GM21381 (cell line): ENCODE results near the gene TRIM50.
"Not testable (repeated sequence)": the region's sequence is repeated elsewhere in the genome, so short reads cannot be mapped to it uniquely, and the experiment has no call there.

Source experiments
- ATAC-seq: cut with Tn5 transposase; IDR thresholded peaks from one replicate; pipeline ENCODE4 v1.9.1; 2021; ENCODE audit warnings: mild to moderate bottlenecking, moderate library complexity; ENCODE audit not compliant: unreplicated experiment

Gene TRIM50

DNA sequence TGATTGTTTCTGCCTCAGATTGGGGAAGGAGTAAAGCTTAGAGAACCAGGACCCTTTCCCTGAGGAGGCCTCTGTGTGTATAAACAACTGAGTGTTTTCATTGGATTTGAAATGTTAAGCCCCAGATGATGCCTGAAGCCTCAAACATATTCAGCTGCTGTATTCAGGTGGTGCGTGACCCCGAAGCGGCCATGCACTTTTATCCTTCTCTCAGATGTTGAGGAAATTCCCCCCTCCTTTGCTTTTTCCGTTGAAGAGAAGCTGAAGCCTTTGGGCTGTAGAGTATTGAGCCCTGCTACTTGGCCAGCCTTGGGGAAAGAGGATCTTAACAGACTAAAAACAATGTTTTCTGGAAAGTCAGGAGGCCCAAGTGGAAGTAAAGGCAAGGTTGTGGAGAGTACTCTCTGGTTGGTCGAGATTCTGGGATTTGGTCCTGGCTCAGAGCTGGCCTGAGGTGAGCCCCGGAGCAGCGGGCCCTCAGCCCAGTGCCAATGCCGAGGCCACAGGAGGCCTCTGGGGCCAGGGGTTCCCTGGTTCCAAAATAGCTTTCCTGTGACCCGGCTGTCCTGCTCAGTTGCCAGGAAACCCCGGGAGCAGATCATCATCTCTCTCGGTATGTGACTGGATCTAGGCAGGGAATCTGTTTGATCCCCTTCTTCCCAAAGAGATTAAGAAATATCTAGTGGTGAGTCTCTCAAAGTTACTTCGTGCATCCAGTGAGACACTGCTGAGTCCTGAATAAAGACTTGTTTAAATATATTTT, 22.6 kb upstream of the TRIM50 start:
- ATAC-seq = no peak

DNA sequence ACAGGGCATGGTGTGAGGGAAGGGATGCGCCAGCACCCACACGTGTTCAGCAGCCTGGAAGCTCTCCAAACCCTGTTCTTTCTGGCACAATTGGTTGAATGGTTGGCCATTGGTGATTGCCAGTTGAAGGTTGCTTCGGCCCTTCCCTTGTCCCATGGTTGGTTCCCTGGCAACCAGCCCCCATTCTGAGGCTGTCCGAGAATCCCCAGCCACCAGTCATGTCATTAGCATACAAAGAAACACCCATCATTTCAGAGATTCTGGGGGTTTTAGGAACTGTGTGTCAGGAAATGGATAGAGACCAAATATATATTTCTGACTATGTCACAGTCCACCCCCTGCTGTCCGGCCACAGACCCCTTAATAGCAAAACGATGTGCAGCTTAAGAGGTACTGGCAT, 21.9 kb upstream of the TRIM50 start:
- no peak for ATAC-seq

DNA sequence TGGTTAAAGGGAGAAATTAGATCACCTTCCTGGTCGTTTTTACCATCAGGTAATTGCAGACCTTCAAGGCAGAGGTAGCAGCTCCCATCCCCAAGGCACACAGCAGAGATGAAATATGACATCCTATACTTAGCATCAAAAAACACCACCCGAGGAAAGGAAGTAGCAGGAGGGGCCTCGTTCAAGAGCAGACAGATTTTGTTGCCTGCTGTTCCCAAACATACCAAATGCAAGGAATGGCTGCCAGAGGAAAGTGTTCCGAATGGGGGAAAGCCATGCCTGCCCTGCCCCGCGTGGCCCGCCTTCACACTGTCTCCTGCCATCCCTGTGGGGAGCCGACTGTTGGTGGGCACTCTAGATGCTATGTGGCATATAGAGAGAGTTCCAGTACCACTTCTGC, 18.1 kb upstream of the TRIM50 start:
- ATAC-seq = no peak

DNA sequence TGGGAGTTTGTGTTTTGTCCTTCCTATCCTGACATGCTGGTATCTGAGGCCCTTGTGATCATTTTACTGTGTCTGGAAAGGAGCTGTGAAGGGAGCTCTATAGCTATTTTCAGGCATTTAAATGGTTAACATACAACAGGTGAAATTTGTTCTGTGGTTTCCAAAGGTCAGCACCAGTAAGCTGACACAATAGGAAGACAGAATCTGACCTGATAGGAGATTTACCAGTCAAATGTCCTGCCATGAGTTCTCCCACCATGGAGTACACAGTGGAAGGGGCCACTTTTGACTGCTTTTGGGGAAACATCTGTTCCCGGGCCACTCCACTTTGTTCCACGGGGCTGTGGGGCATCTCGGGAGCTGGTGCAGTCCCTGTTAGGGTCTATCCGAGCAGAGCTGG, 17.7 kb upstream of the TRIM50 start:
- ATAC-seq = no peak

DNA sequence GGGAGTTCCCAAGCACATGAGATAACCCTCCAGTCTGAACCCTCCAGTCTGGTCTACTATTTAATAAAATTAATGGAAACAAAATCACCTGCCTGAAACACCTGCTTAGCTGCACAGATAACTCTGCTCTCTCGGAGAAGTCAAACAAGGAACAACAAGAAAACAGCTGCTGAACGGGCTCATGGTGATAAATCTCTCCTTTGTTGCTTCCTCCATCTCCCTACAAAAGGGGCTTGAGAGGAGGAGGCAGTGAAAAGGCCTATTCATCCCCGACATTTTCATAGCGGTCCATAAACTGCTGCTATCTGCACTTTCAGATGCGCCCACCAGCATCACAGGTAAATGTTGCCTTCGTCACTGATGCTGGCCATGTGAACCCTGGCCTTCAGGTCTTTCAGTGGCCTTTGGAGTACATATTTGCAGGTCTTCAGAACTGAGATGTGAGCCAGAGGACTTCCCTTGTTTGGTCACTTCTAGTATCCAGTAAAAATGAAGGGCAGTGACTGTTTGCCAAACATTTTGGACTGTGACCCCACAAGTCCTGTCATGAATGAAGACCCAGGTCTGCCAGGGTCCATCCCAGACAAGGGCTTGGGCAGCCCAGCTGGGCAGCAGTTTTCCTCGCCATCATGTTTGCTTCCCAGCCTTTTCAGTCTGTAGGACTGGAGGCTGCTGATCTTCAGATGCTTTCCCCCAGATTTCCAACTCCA, 15.9 kb upstream of the TRIM50 start:
- ATAC-seq = no peak

DNA sequence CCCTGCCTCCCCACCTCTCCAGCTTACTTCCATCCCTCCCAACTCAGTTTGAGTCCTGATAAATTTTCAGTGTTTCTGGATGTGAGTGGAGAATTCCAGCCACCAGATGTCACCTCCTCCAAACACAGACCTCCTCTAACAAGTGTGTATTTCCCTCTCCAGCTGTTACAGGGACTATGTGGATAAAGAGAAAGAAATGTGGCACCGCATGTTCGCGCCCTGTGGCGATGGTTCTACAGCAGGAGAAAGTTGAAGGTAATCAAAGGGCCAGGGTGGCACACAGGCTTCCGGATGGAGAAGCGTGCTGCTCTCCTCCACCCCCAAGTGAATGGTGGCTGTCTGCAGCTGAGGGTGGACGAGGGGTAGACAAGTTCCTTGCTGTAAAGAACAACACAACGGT, 14.8 kb upstream of the TRIM50 start:
- no peak for ATAC-seq

DNA sequence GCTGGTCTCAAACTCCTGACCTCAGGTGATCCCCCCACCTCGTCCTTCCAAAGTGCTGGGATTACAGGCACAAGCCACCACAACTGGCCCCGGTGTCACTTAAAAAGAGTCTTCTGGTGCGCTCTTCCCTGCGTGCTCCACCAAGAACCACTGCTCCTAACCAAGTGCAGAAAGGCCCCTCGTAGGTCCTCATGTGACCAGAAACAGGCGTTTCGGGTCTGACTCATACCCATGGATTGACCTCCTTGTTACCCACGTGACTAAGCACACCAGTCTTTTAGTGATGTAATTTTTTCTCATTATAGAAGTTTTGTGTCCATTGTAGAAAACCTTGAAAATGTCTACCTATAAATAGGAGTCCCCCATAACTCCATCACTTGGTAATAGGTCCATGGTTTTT, 14.0 kb upstream of the TRIM50 start:
- no peak for ATAC-seq

DNA sequence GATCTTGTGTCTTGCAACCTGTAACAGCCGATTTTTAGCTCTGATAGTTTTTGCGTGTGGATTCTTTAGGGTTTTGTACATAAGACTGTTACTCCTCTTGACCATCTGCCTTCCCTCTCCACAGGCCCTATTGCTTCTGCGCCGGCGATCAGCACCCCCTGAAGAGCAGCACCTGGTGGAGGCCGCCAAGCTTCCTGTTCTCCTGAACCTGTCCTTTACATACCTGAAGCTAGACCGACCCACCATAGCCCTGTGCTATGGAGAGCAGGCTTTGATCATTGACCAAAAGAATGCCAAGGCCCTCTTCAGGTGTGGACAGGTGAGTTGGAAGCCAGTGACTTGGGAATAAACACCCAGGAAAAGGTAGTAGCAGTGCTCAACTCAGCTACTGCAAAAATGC, 12.6 kb upstream of the TRIM50 start:
- no peak for ATAC-seq

DNA sequence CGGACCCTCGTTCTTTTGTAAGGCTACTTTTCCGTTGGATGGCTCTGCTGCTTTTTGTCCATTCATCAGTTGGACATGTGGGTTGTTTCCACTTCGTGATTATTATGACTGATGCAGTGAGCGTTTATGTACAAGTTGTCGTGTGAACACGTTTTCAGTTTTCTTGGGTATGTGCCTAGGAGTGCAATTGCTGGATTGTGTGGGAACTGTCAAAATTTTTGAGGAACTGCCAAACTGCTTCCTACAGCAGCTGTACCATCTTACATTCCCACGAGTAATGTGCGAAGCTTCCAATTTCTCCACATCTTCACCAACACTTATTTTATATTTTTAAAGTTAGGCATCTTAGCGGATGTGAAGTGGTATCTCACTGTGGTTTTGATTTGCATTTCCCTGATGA, 10.4 kb upstream of the TRIM50 start:
- no peak for ATAC-seq

DNA sequence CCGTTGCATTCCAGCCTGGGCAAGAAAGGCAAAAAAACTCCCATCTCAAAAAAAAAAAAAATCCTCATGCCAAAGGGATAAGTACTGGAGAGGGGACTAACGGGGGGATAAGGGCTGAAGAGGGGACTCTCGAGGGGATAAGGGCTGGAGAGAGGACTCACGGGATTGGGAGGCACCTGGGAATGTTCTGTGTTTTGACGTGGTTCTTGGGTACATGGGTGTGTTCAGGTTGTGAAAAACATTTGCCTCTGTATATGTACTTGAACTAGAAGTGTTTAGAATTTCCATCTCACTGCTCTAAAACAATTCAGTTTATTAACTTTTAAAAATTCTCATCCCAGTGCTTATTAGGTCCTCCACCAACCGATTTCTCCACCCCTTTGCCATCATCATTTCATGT, 4.6 kb upstream of the TRIM50 start:
- no peak for ATAC-seq

DNA sequence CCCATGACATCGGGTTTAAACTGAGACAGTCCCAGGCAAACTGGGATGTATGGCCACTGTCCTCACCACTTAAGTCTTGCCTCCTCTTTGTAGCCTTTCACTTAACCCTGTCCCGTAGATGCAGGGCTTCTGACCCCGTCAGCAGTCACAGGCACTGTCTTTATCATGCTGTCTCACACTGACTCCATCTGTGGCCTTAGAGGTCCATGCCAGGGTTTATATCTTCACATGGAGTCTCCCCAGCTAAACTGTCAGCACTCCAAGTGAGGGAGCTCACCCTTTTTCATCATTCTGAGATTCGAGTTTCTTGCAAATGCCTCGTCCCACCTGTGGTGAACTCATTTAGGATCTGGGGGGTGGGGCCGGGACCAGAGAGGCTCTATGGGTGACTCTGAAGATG, 2.9 kb upstream of the TRIM50 start:
- ATAC-seq = no peak

DNA sequence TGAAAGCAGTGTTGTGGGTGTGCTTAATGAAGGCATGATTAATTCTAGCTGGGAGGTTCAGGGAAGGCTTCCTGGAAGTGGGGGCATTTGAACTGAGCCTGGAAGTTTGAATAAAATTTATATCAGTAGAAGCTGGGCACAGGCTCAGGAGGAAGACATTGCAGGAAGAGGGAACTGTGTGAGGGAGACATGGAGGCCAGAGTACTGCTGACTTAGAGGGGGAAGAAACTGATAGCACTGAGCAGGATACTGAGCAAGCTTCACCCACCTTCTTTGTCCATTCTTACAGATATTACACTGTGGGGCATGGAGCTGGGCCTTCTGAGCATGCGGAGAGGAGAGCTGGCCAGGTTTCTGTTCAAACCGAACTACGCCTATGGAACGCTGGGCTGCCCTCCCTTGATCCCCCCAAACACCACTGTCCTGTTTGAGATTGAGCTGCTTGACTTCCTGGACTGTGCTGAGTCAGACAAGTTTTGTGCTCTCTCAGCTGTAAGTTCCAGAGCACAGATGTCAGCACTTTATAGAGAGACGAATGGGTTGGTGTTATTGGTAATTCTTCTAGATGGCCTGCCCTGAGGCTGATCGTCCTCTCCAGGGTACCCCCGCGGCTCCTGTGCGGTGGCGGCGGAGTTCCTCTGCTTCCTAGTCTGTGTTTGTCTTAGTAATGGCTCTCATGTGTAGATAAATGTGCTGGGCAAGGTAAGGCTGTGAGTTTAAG, 2.1 kb upstream of the TRIM50 start:
- ATAC-seq = no peak

DNA sequence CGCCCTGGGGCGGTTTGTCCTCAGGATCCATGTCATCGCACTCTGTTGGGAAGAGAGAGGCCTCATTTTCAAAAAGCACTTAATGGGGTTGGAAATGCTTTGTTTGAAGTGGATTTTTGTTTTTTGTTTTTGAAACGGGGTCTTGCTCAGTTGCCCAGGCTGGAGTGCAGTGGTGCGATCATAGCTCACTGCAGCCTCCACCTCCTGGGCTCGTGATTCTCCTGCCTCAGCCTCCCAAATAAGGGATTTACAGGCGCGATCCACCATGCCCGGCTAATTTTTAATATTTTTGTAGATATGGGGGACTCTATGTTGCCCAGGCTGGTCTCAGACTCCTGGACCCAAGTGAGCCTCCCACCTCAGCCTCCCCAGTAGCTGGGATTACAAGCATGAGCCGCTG, 814 bp upstream of the TRIM50 start:
- ATAC-seq = no peak

DNA sequence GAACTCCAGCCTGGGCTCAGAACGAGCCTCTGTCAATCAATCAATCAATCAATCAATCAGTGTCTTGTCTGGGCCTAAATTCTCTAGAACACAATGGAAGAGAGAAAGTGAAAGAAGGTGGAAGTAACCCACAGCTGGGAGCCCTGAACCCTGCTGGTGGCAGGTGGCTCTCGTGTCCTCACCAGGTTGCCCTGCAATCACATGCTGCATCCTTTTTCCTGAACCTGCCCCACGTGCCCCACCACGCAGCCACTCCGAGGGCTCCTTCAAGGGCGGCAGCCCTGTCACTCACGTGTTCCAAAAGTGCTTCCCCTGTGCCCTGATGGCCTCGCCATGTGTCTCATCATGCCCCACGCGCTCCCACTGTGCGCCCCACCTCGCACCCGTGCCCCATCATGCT, 433 bp downstream of the TRIM50 start:
- not testable (repeated sequence) for ATAC-seq

DNA sequence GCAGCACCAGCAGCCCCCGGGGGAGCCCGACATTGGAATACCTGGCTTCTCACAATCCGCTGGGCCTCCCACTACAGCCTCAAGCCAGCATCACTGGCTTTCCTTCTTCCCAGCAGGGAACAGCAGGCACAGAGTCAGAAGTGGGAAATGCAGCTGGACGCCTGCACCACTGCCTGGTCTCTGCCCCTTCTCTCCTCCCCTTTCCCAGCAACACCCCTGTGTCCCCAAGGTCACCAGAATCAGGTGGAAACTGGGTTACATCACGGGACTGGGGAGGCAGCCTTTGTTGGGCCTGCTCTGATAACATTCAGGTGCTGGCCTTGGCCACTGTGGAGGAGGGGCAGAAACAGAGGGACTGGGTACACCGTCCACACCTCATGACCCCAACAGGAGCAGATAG, 2.5 kb downstream of the TRIM50 start:
- not testable (repeated sequence) for ATAC-seq

DNA sequence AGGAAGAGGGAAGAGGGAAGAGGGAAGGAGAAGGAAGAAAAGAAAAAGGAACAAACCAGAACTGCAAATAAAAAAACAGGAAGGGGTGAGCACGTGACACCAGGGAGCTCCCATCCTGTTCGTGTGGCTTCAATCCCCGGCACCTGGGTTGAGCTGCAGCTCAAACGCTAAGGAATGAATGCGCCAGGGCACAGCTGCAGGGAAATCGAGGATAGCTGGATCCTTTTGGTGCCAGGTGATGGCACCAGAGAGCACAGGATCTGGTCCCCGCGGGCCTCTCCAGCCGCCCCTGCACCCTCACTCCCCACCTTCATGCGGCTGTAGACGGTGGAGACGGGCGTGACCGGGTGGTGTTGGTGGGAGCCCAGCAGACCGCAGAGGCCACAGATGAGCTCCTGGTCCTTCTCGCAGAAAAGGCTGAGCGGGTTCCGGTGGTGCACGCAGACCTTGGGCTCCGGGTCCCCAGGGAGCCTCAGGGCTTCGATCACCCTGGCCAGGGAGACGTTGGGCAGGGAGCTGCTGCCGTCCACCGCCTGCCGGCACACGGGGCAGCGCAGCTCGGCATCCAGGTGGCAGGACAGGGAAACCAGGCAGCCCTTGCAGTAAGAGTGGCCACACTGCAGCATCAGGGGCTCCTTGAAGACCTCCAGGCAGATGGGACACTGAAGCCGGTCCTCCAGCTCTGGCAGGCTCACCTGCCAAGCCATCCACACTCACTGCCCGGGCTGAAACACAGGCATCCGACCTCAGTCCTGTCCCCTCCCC, 3.6 kb downstream of the TRIM50 start:
- ATAC-seq = peak; percentile 54

DNA sequence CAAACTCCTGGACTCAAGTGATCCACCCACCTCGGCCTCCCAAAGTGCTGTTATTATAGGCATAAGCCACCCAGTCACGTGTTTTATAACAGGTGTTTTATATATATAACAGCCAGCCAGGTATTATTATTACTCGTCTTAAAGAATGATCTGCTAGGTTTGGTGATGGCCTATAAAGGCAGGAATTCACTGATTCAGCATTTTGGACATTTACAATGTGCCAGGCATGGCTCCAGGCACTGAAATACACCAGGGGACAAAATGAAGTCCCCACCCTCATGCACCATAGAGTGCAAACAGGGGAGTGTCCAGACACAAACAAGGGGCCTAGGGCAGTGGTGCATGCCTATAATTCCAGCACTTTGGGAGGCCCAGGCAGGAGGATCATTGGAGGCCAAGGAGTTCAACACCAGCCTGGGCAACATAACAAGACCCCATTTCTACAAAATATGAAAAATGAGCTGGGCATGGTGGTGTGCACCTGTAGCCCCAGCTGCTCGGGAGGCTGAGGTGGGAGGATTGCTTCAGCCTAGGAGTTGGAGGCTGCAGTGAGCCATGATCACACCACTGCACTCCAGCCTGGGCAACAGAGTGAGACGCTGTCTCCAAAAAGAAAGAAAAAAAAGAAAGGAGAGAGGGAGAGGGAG, 4.3 kb downstream of the TRIM50 start:
- not testable (repeated sequence) for ATAC-seq

DNA sequence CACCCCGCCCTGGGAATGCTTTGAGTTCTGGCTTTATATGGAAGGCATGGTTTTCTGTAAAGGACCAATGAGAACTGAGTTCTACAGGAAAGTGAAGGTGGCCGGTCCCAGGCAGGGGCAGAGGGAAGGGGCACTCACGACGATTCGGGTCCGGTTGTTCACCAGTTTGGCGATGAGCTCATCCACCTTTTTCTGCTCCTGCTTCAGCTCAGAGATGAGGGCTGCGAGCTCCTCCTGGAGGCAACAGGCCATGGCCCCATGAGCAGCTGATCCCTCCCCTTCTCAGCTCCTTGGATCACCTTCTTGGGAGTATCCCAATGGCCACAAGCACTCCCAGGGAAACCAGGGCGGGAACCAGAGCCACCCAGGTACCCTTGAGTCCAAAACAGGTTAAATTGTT, 7.9 kb downstream of the TRIM50 start:
- ATAC-seq = not testable (repeated sequence)

DNA sequence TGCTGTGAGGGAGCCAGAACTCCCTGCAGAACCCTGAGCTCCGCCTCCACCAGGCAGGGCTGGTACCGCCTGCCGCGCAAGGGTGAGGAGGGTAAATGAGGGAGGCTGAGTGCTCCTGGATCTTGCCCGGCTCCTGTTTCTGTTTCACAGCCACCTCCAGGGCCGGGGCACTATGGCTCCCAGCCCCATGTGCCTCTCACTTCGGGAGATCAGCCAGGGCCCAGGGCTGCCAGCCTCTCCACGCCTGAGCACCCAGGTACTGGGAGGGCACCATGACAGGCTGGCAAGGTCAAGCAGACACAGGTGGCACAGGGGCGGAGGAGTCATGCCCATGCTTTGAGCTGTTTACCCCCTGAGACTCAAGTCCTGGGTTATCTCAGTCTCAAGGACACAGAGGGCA, 8.3 kb downstream of the TRIM50 start:
- not testable (repeated sequence) for ATAC-seq

DNA sequence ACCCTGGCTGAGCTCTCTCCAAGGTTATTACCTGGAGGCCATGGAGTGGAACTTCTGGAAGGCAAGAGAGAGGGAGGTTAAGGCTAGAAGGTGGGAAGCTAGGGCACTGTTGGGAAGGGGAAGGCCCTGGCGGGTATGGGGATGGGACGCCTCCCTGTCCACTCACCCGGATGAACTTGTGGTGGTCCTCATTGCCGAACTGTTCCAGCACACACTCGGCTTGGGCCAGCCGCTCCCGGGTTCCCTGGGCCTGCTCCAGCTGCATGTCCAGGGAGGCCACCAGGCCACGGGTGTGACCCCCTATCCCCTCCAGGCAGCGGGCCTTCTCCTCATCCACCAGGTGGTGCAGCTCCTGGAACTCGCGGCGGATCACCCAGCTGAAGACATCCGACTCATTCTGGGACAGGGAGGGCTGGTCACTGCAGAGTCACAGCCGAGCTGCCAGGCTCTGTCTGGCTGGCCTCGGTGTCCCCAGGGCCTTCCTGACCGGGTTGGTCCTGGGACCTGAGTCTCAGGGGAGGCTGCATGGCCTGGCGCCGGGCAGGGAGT, 9.2 kb downstream of the TRIM50 start:
- not testable (repeated sequence) for ATAC-seq
